GM19240 (cell line): ENCODE results near the gene COPRS.

Source experiments
- DNase-seq: peaks from one replicate; pipeline ENCODE4 v3.0.0; 2011; ENCODE audit warnings: low spot score; ENCODE audit not compliant: insufficient read length

Gene COPRS

DNA sequence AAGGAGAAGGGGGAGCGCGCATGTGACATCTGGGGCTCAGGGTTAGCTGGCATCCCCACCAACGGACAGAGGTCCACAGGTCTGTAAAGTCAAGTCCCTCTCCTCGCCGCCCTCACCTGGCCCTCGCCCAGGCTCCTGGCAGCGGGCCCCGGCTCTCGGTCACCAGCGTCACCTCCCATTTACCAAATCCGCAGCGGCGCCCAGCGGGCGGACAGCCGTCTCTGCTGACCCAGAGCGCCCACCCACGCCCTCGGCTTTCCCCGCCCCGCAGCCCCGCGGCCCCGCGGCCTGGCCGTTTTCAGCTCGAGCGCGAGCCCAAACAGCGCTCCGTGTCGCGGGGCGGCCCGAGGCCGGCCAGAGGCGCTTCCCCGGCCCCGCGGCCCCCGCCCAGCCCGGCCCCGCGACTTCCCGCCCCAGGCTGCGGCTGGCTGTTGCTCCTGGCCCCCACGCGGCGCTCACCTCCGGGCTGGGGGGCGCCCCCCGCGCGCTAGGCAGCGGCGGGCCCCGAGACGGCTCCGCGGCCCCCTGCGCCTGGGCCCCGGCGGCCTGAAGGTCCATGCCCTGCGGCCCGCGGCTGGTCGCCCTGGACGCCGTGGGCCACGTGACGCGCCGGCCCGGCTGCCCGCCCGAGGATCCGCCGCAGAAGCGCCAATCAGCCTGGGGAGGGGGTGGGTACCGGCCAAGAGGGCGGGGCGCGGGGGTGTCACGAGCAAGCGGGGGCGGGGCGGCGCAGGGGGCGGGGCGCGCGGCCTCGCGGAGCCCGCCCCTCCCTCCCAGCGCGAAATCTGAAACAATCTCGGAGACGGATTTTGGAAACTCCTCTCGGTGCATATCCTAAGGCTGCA lies at the start of gene COPRS:
COPRS (minus strand) TSS at position 603 of the 845 bp plus-strand sequence; CDS start at position 558, 45 bp downstream.
- peak; percentile 83 for DNase-seq

GRCh38 chr17:31908386-31908785 lies 49.3 kb upstream of the COPRS start:
- DNase-seq: no peak

DNA sequence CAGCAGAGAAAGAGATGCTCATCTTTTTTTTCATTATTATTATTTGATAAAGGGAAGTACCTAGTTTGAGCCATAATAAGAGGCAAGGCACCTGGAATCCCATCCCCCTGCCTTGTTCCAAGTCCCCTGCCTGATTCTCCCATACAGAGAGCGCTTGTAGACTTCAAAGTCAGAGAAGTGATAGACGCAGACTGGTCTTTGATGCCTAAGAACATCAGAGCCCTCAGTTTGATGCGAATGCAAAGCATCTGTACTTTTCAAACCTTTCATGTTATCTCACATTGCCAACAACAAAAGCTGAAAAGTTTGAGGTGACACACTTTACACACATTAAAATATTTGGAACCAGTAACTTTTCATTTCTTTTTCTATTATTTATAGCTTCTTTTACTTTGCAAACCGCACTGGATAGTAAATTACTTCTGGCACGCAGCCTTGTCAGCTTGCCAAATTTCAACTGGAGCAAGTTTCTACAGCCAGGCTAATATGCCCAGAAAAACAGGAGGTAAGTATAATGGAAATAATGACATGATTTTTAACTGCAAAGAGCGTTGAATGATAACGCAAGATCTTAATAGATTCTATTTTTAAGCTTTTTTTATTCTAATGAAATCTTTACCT lies 48.4 kb upstream of the COPRS start:
- DNase-seq: no peak

GRCh38 chr17:31903401-31903800 lies 44.4 kb upstream of the COPRS start:
- DNase-seq: no peak

DNA sequence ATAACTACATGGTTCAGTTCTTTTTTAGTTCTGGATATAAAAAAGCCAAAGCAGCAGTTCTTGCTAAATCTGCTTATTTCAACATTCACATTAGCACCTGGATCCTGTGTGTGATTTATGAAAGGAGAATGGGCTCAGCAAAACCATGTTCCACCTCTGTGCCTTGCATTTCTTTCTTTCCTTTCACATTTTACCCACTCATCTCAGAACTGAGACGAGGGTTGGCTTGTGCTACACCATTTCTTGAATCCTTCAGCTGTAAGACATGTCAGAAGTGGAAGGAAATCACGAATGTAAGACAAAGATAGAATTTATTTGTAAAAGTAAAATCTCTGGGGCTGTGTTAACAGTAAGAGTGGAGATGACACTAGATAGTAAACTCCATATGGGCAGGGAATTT lies 43.6 kb upstream of the COPRS start:
- no peak for DNase-seq

DNA sequence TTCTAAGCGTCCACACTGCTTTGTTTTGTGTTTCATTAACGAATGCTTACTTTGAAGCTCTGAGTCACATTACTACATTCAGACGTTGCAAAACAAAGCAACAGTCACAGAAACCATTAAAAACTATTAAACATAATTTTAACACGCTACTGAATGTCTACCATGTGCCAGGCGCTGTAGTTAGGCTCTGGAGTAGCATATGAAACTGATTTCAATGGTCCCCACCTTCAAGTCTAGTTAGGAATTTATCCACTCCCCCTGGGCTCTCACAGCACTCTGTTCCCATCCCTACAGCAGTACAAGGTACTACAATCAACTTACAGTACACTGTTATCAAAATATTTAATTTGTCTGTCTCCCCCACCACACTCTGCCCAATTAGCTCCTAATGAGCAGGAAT lies 41.8 kb upstream of the COPRS start:
- no peak for DNase-seq

- no peak for DNase-seq
These were observed 29.1 kb upstream of the COPRS start for GRCh38 chr17:31888124-31888523.

GRCh38 chr17:31882571-31882970 lies 23.5 kb upstream of the COPRS start:
- no peak for DNase-seq

DNA sequence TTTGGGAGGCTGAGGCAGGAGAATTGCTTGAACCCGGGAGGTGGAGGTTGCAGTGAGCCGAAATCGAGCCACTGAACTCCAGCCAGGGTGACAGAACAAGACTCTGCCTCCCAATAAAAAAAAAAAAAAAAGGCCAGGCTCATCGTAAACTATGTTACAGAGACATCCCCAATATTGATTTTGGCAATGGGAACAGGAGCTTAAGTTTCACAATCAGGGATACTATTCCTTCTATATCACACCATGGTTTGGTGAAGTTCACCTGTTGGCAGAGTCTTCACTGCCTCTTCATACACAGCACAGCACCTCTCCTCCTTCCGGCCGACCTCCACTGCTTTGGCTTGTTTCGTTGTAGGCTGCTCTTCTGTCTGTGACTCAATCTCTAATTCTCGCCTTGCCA lies 21.3 kb upstream of the COPRS start:
- DNase-seq: no peak

DNA sequence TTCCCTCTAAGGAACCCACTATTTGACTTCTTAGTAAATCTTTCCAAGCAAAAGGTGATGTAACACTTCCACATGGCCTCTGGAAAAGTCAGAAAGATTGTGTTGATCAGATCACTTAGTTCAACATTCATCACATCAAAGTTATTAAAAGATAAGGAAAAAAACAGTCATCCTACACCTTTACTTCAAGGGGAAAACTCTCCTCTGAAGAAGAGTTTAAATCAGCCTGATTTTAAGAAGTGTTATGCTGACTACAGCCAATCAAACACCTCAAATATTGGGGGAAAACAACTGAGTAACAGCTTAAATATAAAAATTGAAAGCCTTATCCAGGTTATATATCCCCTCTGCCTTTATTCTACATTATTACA lies 19.6 kb upstream of the COPRS start:
- DNase-seq: no peak

GRCh38 chr17:31877911-31878702 lies 19.1 kb upstream of the COPRS start:
- no peak for DNase-seq

DNA sequence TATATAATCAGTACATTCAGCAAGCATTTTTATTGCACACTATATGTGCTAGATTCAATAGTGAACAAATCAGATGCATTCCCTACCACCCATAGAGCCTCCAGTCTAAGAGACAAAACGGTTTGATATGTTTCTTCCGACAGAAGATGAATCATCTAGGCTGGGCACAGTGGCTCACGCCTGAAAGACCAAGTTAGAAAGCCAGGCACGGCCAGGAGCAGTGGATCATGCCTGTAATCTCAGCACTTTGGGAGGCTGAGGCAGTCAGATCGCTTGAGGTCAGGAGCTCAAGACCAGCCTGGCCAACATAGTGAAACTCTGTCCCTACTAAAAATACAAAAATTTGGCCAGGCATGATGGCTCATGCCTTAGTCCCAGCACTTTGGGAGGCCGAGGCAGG lies 18.3 kb upstream of the COPRS start:
- DNase-seq: no peak

GRCh38 chr17:31875081-31875480 lies 16.0 kb upstream of the COPRS start:
- no peak for DNase-seq

- no peak for DNase-seq
These were observed 10.9 kb upstream of the COPRS start for GRCh38 chr17:31869797-31870568.

- DNase-seq: no peak
These were observed 10.0 kb upstream of the COPRS start for GRCh38 chr17:31869031-31869430.

GRCh38 chr17:31859487-31860008 lies 504 bp upstream of the COPRS start:
- no peak for DNase-seq

- DNase-seq: no peak
These were observed 963 bp downstream of the COPRS start for GRCh38 chr17:31857920-31858641.

DNA sequence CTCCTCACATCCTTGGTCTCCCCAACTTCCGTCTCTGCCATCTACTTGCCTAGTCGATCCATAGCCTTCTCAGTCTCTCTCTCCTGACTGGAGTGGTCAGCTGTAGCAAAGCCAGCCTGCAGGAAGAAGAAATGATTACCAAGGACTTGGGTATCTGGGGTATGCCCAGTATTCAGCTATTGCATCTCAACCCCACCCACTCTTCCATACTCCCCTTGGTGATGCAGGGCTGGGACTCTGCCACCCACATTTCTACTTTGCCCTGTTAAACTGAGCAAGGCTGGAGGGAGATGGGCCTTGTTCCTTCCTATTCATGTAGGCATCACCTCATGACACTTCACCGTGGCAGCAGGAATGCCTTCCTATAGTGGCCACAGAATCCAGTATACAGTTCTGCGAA lies 2.3 kb downstream of the COPRS start:
- no peak for DNase-seq

GRCh38 chr17:31854672-31855071 lies 4.4 kb downstream of the COPRS start:
- DNase-seq: no peak

GRCh38 chr17:31853911-31854470 lies 5.1 kb downstream of the COPRS start:
- DNase-seq: no peak
